ENCODE data around the gene FER.
A peak's percentile ranks its signal among the peaks of the same experiment; 100 is the strongest.
"Not testable (repeated sequence)": the region's sequence is repeated elsewhere in the genome, so short reads cannot be mapped to it uniquely, and the experiment has no call there.

The FER gene

GRCh38 chr5:108760512-108760911 lies 12.8 kb downstream of the FER start:
- DNase-seq (ENCODE audit: low read depth) = no peak
- TF ChIP-seq CTCF (conservative IDR thresholded peaks at IDR 0.05; ENCODE audit: control insufficient read depth, insufficient read depth, low read depth, low read length) = no peak
- H3K4me3 ChIP-seq (ENCODE audit: control insufficient read depth, low read depth, low read length) = no peak overlapping the region

- no peak for DNase-seq (ENCODE audit: low read depth)
- no peak overlapping the region for H3K4me3 ChIP-seq (ENCODE audit: control insufficient read depth, low read depth, low read length)
- TF ChIP-seq CTCF (conservative IDR thresholded peaks at IDR 0.05; ENCODE audit: control insufficient read depth, insufficient read depth, low read depth, low read length) = no peak
Observed at GRCh38 chr5:108762660-108763059, 15.0 kb downstream of the FER start.

GRCh38 chr5:108763222-108763916 lies 15.7 kb downstream of the FER start:
- H3K4me3 ChIP-seq (ENCODE audit: control insufficient read depth, low read depth, low read length) = no peak overlapping the region
- no peak for DNase-seq (ENCODE audit: low read depth)
- no peak for TF ChIP-seq CTCF (conservative IDR thresholded peaks at IDR 0.05; ENCODE audit: control insufficient read depth, insufficient read depth, low read depth, low read length)

GRCh38 chr5:108765647-108766046 lies 17.9 kb downstream of the FER start:
- TF ChIP-seq CTCF (conservative IDR thresholded peaks at IDR 0.05; ENCODE audit: control insufficient read depth, insufficient read depth, low read depth, low read length) = no peak
- H3K4me3 ChIP-seq (ENCODE audit: control insufficient read depth, low read depth, low read length) = no peak overlapping the region
- peak; percentile 53 for DNase-seq (ENCODE audit: low read depth)

GRCh38 chr5:108766916-108767315 lies 19.2 kb downstream of the FER start:
- H3K4me3 ChIP-seq (ENCODE audit: control insufficient read depth, low read depth, low read length); DNase-seq (ENCODE audit: low read depth): not testable (repeated sequence)

GRCh38 chr5:108769352-108769751 lies 21.7 kb downstream of the FER start:
- H3K4me3 ChIP-seq (ENCODE audit: control insufficient read depth, low read depth, low read length) = no peak overlapping the region
- no peak for TF ChIP-seq CTCF (conservative IDR thresholded peaks at IDR 0.05; ENCODE audit: control insufficient read depth, insufficient read depth, low read depth, low read length)
- no peak for DNase-seq (ENCODE audit: low read depth)

- no peak for TF ChIP-seq CTCF (conservative IDR thresholded peaks at IDR 0.05; ENCODE audit: control insufficient read depth, insufficient read depth, low read depth, low read length)
- DNase-seq (ENCODE audit: low read depth) = no peak
- H3K4me3 ChIP-seq (ENCODE audit: control insufficient read depth, low read depth, low read length) = no peak overlapping the region
Observed at GRCh38 chr5:108772626-108773025, 24.9 kb downstream of the FER start.
